Globus pallidus (tissue), 1 donor: ENCODE data around the gene IL10RA.
A peak's percentile ranks its signal among the peaks of the same experiment; 100 is the strongest.
"Not testable (repeated sequence)": the region's sequence is repeated elsewhere in the genome, so short reads cannot be mapped to it uniquely, and the experiment has no call there.

Source experiments
- DNase-seq: peaks from one replicate; pipeline ENCODE4 v3.0.0-alpha.2; 2015; ENCODE audit warnings: low spot score

IL10RA gene

DNA sequence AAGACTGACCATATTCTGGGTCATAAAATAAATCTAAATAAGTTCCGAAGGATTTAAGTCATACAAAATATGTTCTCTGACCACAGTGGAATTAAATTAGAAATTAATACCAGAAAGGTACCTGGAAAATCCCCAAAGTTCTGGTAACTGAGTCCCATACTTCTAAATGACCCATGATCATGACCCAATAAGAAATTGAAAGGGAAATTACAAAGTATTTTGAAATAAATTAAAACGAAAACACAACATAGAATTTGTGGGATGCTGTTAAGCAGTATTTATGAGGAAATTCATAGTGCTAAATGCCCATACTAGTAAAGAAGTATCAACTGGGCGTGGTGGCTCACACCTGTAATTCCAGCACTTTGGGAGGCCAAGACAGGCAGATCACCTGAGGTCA lies 23.4 kb upstream of the IL10RA start:
- DNase-seq, result no peak

DNA sequence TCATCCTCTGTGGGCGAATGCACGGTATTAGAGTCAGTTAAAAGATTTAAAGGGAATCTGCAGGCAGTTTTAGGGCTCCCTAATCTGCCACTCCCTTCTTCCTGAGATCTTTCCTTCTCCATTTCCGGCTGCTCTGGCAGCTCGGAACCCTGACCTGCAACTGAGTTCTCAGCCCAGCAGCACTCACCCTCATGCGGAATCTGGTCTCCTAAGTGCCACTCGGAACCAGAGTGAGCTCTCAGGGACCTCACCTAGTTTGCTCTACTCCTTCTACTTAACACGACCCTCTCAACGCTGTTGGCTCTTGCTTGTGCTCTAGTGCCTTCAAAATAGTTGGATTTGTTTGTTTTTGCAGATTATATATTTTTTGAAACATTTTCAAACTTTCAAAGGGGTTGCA lies 19.3 kb upstream of the IL10RA start:
- DNase-seq, result no peak

DNA sequence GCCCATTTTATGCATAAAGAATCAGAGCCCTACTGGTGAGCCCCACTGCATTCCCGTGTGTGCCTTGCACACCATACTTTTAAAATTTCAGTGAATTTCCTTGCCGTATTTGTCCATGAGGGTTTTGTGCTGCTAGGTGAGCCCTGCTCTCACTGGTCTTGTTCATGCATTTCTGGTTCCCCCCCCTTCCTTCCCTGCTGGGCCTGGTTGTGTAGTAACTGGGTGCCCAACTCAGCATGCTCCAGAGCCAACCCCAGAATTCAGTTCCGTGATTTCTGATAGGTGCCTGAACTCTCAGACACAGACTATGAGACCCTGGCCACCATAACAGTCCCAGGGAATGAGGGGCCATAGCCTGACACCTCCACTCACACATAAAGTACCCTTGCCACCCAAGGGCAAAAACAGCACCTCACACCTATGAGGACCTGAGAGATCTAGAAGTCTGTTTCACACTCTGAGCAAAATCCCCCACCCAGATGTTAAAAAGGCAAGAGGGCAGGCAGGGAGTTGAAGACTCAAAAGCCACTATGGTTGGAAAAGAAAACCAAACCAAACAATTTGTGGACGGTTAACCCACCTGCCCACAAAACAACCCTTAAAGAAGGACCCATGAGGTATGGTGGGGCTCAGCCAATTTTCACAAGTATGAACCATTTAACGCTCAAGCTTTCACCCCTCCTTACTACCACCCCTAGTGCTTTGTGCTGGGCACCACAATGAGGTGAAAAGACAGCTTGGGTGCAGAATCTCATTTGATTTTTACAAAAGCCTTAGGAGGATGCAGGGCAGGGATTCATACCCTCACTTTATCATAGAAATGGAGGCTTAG lies 16.8 kb upstream of the IL10RA start:
- DNase-seq, result no peak

DNA sequence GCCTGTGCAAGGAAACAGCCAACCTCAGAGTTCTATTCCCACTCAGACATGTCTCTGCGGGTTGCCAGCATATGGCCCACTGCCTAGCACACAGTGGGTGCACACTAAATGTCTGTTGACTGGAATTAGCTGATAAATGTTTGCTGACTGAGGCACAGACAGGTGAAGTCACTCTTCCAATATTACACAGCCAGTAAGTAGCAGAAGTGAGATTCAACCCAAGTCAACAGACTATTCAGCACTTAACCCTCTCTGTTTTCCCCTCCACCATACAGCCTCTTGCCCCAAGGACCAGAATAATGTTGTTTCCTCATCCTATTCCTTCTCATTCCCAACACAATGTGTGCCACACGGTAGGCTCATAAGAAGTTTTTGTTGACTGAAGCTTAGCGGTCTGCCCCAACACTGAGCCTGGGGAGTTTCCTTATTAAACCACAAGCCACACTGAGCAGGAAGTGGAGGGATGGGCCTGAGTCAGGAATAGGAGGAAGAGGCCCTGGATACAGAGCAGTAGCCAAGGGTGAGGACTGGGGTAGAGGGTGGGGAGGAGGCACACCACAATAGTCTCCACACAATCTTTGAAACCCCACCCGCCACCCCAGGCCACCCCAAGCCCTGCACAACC lies 15.7 kb upstream of the IL10RA start:
- DNase-seq, result no peak

DNA sequence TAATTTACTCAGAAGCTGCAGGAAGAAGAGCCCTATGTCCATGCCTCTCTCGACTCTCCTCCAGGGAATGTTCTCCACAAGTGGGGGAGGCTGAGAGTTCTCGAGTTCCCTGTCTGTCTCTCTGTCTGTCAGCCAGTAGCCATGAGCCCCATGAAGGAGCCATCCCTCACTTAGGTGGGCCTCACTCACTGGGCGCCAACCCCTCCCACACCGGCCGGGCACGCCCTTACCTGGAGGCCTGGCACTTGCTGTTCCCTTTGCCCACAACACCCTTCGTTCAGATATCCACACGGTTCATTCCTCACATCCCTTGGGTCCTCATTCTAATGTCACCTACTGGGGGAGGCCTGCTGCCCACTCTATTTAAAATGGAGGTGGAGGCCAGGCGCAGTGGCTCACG lies 14.2 kb upstream of the IL10RA start:
- no peak for DNase-seq

DNA sequence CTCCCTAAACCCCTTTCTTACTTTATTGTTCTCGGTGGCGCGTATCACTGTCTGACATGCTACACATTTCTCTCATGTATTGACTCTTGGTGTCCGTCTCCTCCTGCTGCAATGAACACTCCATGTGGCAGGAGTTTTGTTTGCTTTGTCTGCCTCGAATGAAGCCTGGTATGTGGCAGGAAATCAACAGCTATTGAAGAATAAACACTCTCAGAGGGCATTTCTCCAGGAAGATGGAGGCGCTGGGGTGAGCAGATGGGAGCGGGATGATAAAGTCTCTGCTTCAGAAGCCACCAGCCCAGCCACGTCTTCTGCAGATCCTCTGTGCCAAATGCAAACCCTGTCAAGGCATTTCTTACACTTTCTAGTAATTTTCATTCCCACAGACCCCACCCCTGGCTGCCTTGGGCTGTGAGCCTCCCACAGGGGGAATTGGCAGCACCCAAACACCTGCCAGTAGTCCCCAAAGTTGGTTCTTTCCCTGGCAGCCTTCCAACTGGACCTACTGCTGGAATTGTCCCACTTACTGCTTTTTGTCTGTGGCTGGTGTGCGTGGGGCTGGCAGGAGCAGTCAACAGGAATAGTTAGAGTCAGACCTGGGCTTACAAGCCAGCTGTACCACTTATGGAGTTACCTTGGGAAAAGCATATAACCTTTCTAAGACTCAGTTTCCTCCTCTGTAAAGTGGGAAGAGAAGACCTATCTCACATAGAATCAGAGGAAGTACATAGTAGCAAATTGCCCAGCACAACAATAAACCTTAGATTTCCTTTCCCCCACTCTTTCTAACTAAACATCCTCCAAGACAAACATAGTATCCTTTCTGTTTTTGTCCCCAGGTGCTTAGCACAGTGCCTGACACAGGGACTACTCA lies 13.3 kb upstream of the IL10RA start:
- no peak for DNase-seq

DNA sequence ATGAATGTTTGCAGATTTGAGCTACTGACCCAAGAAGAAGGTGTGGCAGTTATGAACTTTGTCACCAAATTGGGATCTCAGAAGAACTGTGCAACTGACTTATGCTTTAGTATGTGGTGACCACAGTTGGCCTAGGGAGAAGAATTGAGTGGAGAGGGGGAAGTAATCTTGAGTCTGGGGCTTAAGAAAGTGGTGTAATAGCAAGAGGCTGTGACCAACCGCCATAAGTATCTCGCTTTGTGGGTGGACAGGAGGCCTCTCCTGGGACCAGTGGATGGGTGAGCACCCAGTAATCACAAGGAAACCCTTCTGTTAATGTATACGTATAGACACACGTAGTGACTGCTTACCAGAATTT lies 12.7 kb upstream of the IL10RA start:
- no peak for DNase-seq

DNA sequence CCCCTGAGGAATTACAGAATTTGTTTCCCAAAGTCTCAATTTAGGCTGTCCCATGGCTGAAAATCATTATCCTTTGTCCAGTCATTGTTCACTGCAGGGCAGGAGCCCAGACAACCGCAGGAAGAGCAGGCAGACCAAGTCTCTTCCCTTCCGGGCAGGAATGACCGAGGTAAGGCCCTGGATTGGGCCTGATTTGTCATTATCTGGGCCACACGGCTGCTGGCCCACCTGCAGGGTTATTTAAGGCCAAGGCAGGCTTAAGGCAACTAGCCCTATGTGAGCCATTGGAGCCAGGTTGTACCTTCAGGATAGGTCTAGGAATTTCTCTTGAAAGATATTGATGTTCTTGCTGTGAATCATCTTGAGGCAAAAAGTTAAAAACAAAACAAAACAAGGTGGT lies 9.7 kb upstream of the IL10RA start:
- DNase-seq, result no peak

DNA sequence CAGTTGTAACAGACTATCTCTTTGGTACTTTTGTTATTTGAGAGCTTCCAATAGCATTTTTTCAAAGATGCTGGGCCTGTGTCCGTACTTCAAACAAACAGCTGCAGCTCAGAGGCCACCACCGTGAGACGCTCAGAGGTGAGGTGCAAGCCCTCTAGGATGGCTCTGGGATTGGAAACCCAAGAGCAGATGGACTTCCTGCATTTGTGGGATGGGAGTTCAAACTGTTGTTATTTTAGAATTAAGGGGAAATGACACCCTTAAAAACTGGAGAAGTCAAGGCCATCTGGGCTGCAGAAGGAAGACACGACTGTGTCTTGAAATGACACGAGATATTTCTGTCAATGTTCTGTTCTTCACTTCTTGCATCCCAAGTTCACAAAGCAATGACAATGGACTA lies 9.2 kb upstream of the IL10RA start:
- no peak for DNase-seq

DNA sequence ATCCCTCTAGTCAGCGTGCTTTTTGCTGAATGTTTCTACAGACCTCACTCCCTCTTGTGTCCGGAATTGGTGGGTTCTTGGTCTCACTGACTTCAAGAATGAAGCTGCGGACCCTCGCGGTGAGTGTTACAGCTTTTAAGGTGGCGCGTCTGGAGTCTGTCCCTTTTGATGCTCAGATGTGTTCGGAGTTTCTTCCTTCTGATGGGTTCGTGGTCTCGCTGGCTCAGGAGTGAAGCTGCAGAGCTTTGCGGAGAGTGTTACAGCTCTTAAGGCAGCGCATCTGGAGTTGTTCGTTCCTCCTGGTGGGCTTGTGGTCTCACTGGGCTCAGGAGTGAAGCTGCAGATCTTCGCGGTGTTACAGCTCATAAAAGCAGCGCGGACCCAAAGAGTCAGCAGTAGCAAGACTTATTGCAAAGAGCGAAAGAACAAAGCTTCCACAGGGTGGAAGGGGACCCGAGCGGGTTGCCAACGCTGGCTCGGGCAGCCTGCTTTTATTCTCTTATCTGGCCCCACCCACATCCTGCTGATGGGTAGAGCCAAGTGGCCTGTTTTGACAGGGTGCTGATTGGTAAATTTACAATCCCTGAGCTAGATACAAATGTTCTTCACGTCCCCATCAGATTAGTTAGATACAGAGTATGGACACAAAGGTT lies 8.5 kb upstream of the IL10RA start:
- DNase-seq, result not testable (repeated sequence)

DNA sequence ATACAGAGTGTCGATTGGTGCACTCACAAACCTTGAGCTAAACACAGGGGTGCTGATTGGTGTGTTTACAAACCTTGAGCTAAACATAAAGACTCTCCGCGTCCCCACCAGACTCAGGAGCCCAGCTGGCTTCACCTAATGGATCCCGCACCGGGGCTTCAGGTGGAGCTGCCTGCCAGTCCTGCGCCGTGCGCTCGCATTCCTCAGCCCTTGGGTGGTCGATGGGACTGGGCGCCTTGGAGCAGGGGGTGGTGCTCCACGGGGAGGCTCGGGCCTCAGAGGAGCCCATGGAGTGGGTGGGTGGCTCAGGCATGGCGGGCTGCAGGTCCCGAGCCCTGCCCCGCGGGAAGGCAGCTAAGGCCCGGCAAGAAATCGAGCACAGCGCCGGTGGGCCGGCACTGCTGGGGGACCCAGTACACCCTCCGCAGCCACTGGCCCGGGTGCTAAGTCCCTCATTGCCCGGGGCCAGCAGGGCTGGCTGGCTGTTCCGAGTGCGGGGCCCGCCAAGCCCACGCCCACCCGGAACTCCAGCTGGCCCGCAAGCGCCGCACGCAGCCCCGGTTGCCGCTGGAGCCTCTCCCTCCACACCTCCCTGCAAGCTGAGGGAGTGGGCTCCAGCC lies 7.8 kb upstream of the IL10RA start:
- DNase-seq, result not testable (repeated sequence)

DNA sequence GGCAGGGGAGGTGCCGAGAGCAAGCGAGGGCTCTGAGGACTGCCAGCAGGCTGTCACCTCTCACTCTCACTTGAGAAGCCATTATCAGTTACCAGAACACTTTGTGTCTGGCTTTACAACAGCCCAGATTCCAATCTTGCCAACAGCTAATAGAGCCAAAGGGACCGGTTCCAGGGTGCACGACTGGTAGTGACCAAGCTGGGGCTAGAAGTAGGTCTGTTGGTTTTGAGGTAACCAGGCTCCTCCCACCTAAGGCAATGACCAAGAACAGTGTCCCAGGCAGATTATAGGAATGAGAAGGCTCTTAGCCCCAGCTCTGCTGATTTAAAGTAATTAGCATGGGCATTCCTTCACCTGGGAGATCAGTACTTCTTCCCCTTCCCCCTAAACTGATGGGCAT lies 7.2 kb upstream of the IL10RA start:
- no peak for DNase-seq

DNA sequence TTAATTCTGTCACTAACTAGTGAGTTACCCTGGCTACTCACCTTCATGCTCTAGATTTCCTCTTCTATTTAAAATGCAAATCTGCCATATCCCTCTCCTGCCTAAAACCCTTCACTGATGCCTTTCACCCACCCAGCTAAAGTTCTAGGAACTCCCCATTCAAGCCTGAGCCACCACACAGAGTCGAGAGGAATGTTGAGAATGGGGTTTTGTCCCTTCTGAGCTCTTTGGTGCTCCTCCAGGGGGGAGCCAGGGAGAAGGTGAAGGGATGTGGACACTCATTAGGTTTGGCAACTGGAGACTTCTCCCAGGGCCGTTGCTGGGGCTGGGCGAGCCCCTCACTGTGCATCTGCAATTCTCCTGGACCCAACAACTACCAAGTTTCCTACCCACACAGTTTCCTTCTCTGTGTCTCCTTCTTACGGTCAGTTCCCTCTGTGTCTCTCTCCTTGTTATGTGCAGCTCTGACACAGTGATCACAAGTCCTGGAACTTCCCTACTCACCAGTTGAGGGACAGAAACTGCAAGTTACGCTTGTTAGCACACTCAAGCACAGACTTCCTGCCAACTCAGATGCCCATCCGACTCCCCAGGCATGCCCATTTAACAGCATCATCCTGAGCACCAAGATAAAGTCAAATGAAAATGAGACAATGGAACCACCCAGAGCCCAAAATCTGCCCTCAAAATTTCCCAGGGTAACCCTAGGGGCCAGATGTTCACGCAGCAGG lies 6.5 kb upstream of the IL10RA start:
- DNase-seq, result peak; percentile 51

DNA sequence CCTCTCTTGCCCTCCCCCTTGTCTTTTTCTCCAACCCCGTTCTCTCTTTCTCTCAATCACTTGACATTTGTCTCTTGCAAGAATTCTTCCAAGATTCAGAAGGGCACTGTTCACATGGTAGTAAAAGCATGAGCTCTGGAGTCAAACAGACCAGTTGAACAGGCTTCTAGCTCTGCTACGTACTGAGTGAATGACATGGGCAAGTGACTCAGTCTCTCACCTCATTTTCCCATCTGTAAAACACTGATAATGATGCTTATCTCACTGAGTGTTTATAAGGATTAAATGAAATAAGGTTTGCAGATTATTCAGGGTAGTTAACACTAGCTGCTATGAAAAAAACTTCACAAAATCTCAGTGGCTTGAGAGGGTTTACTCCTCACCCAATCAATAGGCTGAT lies 5.9 kb upstream of the IL10RA start:
- DNase-seq, result no peak

DNA sequence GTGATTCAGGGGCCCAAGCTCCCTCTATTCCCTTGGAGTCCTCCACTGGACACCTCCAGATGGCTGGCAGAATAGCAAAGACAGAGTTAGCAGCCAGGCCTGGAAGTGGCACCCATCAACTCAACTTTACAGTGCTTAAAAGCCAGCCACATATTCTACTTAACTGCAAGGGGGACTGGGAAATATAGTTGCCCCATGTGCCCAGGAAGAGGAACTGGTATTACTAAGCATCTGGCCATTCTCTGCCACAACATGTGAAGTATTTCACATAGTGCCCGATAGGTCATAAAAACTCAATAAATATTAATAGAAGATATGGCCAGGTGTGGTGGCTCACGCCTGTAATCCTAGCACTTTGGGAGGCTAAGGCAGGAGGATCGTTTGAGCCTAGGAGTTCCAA lies 5.5 kb upstream of the IL10RA start:
- no peak for DNase-seq

DNA sequence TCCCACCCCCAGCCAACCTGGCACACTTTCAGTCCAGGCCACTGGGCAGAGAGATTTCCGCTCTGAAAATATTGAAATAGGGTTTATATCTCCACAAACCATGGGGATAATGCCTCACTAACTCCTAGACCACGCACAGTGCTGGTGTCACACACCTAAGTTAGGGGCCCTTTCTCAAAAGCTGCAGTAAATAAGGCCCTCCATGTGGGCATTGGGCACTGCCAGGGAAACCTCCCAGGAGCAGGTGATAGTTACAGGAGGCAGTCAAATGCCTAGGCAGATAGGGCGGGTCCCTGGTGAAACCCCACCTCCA lies 3.1 kb upstream of the IL10RA start:
- no peak for DNase-seq

DNA sequence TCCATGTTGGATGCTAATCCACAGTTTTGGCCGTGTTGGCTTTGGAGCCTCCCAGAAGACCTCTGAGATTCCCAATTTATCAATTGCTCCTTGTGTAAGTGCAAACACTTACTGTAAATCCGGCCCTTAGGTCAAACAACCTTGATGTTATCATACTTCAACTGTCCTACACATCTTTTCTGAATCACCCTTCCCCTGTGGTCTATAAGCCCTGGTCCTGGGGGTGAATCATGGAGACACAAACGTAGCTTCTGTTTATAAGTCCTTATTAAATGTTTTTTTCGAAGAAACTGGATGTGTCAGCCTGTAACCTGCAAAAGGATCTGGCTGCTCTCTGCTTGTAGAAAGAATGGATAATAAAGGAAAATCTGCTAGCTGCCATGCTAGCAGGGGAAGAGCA lies 1.7 kb upstream of the IL10RA start:
- no peak for DNase-seq

DNA sequence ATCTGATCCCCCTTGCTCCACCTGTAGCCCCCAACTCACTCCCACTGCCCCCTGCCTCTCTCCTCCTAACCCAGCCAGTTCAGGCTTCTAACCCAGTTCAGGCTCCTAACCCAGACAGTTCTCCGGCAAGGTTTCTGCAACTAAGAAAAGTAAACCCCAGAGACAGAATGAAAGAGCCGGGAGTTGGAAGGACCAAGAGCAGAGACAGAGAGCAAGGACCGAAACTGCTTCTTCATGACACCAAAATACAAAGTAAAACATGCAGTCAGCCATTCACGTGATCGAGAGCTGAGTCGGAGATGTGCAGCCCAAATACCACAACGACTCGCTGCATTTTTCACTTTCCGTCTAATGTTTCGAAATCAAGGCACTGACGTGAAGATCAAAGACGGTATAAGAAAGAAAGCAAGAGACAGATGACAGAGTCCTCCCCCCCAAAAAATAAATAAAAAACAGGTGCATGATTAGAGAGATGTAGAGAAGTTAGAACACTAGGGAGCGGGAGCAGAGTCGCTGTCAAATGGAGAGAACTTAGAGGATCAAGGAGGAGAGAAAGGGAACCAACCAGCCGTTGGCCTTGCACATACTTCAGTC lies 884 bp downstream of the IL10RA start:
- peak; percentile 49 for DNase-seq

DNA sequence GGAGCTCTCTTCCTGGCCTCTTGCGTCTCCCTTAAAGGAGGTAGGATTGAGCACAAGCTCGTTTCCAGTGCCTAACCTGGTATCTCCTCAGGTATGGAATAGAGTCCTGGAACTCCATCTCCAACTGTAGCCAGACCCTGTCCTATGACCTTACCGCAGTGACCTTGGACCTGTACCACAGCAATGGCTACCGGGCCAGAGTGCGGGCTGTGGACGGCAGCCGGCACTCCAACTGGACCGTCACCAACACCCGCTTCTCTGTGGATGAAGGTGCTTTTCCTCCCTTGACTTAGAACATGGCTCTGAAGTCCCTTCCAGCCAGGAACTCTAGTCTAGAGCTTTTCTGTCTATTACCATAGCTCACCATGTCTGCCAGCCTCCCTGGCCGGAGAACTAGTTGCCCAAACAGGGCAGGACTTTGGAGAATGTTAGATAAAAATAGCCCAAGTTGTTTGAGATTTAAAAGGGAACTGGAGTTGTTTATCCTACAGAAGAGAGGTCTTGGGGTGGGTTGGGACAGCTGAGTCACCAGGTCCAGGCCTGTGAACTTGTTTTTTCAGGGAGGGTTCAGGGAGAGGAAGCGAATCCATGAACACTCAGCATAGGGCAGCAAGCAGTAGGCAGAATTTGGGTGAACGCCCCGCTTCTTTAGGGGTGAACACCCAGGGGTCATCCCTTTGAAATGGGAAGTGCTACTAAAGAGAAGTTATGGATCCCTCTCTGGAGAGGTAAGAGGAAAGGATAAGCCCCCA lies 3.3 kb downstream of the IL10RA start:
- DNase-seq, result no peak

DNA sequence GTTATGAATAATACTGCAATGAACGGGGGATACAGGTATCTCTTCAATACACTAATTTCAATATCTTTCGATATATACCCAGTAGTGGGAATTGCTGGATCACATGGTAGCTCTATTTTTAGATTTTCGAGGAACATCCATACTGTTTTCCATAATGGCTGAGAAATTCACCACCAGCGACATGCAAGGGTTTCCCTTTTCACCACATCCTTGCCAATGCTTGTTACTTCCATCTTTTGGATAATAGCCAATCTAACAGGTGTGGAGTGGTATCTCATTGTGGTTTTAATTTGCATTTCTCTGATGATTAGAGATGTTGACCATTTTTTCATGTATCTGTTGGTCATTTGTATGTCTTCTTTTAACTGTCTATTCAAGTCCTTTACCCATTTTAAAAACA lies 5.9 kb downstream of the IL10RA start:
- no peak for DNase-seq
